HG02798 (cell line): ENCODE results near the gene CFB.
"Not testable (repeated sequence)": the region's sequence is repeated elsewhere in the genome, so short reads cannot be mapped to it uniquely, and the experiment has no call there.

Source experiments
- ATAC-seq: cut with Tn5 transposase; IDR thresholded peaks from one replicate; pipeline ENCODE4 v1.9.1; 2021; ENCODE audit warnings: mild to moderate bottlenecking; ENCODE audit not compliant: unreplicated experiment, poor library complexity

Gene CFB

DNA sequence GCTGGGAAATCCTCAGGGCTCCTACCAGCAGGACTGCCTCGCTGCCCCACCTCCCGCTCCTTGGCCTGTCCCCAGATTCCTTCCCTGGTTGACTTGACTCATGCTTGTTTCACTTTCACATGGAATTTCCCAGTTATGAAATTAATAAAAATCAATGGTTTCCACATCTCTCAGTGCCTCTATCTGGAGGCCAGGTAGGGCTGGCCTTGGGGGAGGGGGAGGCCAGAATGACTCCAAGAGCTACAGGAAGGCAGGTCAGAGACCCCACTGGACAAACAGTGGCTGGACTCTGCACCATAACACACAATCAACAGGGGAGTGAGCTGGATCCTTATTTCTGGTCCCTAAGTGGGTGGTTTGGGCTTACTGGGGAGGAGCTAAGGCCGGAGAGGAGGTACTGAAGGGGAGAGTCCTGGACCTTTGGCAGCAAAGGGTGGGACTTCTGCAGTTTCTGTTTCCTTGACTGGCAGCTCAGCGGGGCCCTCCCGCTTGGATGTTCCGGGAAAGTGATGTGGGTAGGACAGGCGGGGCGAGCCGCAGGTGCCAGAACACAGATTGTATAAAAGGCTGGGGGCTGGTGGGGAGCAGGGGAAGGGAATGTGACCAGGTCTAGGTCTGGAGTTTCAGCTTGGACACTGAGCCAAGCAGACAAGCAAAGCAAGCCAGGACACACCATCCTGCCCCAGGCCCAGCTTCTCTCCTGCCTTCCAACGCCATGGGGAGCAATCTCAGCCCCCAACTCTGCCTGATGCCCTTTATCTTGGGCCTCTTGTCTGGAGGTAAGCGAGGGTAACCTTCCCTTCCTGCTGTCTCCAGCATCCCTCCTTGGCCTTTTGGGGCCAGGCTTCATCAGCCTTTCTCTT, at the start of gene CFB:
CFB (plus strand) TSS at position 589 of the 863 bp plus-strand sequence; CDS start at position 716, 127 bp downstream.
- no peak for ATAC-seq

- no peak for ATAC-seq
These were observed 49.4 kb upstream of the CFB start for GRCh38 chr6:31896493-31896855.

GRCh38 chr6:31896856-31897611, 48.9 kb upstream of the CFB start:
- ATAC-seq, result peak; percentile 4

DNA sequence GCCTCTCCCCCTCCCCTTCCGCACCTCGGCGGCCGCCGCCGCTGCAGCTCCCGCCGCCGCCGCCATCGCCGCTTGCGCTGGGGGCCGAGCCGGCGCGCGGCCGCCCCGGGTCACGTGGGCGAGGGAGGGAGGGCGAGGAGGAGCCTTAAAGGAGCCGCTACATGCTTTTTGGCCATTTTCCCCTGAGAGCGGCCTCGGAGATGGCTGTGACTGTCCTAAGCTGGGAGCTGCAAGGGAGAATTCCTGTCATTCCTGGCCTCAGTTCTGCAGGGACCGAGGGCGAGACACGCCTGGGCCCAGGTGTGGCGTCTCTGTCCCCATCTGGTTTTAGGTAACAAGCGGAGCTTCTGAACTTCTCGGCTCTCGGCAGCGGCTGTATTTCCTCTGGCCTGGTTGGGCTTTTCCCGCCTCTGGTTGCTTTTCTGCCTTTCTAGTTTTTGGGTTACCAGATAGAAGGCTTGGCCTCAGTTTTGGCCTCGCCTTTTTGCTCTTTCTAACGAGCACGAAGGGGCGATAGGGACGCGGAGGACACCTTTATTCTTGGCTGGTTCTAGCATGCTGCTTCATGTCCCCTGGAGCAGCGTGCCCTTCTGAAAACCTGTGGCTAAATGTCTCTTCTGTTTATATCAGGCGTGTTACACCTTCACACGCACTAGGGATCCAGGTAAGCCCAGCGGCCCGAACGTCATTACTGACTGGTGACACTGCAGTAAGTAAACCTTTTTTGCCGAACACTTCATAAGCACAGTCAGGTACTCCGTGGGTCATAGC, 48.1 kb upstream of the CFB start, which contains the start of gene EHMT2:
EHMT2 (minus strand) TSS at position 87 of the 771 bp plus-strand sequence; CDS start at position 66, 21 bp downstream.
- peak; percentile 56 for ATAC-seq

DNA sequence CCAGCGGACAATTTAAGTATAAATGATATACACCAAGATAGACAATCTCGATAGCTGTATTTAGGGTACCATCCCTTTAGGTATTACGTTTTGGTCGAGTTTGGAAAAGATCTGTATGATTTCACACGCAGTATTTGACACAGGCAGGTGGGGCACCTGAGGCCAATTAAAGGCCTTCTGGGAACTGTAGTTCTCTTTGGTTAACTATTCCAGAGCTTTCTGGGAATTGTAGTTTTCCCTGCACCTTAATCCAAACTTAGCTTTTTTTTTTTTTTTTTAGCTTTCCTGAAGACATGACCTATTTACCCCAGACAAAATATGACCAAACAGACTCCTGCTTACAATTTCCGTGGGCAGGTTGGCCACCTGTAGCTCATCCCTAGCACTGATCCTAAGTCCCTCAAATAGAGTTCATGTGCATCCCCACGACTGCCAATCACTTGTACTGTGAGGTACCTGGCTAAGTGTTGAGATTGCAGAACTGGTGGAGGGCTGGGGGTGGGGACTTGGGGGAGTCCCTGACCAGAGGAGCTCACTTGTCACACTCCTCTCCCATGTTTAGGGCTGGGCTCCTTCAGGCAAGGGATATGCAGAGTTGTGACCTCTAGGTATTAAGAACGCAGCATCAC, 47.4 kb upstream of the CFB start:
- ATAC-seq, result no peak

GRCh38 chr6:31899215-31899614, 46.7 kb upstream of the CFB start:
- no peak for ATAC-seq

GRCh38 chr6:31899882-31900722, 45.8 kb upstream of the CFB start:
- ATAC-seq, result no peak

GRCh38 chr6:31900917-31901414, 44.9 kb upstream of the CFB start:
- ATAC-seq, result no peak

DNA sequence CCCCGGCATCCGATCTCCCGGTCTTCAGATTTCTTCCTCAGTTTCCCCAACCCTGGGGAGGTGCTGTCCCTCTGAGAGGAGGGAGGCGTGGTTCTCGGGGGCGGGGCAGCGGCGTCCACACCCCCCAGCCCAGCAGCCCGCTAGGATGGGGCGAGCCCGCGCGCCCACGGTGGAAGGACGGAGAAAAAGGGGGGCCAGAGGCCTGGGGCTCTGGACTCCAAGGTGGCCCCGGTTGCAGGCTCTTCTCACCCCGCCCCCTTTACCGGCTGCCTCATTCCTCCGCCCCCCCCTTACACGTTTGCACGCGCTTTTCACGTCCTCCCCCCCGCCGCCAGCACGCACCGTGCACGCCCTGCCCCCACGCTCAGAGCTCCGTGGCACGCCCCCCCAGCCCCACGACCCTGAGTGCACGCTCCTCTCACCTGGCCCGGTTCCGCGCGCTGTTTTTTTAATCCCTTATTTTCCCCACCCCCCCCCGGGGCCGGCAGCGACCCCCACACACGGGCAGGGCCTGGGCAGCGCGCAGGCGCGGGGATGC, 44.4 kb upstream of the CFB start:
- no peak for ATAC-seq

- ATAC-seq, result peak; percentile 77
These were observed 43.8 kb upstream of the CFB start, which contains the start of gene ZBTB12 for GRCh38 chr6:31901953-31902643. TSS of gene ZBTB12 (minus strand) at chr6:31902086. CDS start at chr6:31901305, 781 bp downstream.

DNA sequence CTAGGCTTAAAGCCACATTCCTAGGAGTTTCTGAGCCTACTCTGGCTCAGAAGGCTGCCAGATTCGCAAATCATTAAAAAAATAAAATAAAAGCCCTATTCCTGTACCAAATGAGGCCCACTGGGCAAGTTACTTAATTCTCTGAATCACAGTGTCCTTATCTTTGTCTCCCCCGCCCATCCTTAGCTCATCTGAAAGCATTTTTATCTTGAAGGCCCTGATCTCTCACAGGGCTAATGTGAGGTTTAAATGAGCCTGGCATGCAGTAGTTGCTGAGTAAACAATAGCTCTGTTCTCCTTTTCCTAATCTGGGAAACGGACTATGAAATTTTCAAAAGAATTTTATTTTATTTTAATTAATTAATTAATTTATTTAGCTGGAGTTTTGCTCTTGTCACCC, 41.9 kb upstream of the CFB start:
- no peak for ATAC-seq

DNA sequence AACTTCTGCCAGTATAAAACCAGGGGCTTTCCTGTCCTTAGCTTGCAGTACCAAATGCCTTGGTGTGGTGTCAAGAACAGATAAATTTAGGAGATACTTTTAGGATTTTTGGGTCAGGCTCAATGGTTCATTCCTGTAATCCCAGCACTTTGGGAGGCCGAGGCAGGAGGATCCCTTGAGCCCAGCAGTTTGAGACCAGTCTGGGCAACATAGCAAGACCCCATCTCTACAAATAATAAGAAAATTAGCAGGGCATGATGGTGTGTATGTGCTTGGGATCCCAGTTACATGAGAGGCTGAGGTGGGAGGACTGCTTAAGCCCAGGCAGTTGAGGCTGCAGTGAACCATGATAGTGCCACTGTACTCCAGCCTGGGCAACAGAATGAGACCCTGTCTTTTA, 40.9 kb upstream of the CFB start:
- no peak for ATAC-seq

GRCh38 chr6:31906122-31906521, 39.8 kb upstream of the CFB start:
- ATAC-seq, result no peak

GRCh38 chr6:31906727-31907126, 39.2 kb upstream of the CFB start:
- ATAC-seq, result not testable (repeated sequence)

- no peak for ATAC-seq
These were observed 38.6 kb upstream of the CFB start for GRCh38 chr6:31907158-31907813.

GRCh38 chr6:31908255-31908654, 37.6 kb upstream of the CFB start:
- ATAC-seq, result not testable (repeated sequence)

GRCh38 chr6:31908791-31909190, 37.1 kb upstream of the CFB start:
- no peak for ATAC-seq

- not testable (repeated sequence) for ATAC-seq
These were observed 36.6 kb upstream of the CFB start for GRCh38 chr6:31909298-31909697.
